ENCODE results near the gene FIGLA.

GRCh38 chr2:70822843-70823242 is 32.4 kb upstream of the FIGLA start:
- TF ChIP-seq CTCF (IDR thresholded peaks at IDR 0.05; ENCODE audit: low read depth, low read length, poor library complexity, severe bottlenecking) (no peak), EZH2phosphoT487 (IDR thresholded peaks at IDR 0.05; ENCODE audit: borderline replicate concordance, low read length) (no peak)

Measured in DOHH2 (cell line).